ENCODE data around the gene SLC22A12. TPM values are rescaled to one million over a fixed set of nuclear protein-coding genes. Genes with fewer than 3 reads are reported as not detected.

The SLC22A12 gene
- total and polyA plus RNA-seq, 2 of the 8 experiments (the other 6 are each of a cell fraction or from before 2014, with no cell fraction given) = not detected

- Histone ChIP-seq H3K23me2 (ENCODE audit: low read depth, low read length) (no peaks in the 10 kb centered on the region), H3K36me3 (ENCODE audit: control insufficient read depth in 2 of 4, insufficient read depth in 4 of 4, low read length in 3 of 4) (no peaks in the 10 kb centered on the region), H3K23ac (ENCODE audit: insufficient read length) (no peak overlapping the region), H3K79me1 (ENCODE audit: low read depth, low read length) (no peaks in the 10 kb centered on the region), H3K79me2 (ENCODE audit: control insufficient read depth in 1 of 2, insufficient read depth in 2 of 2, low read length in 2 of 2) (no peaks in the 10 kb centered on the region), H3K27ac (ENCODE audit: low read depth, low read length) (no peak overlapping the region), H2AFZ (ENCODE audit: low read length) (0 out of 2 replicates have a peak overlapping the region, but pooled peaks have one; percentile 17), H3K4ac (replicated peaks; ENCODE audit: insufficient read length, low read depth, low read length) (no peak overlapping the region), H3K18ac (ENCODE audit: extremely low read depth, low read length) (peak overlapping the region; percentile 9), H4K5ac (ENCODE audit: insufficient read length, low read depth, low read length) (no peak overlapping the region), H2BK120ac (replicated peaks; ENCODE audit: low read depth, low read length) (no peak overlapping the region), H3K4me2 (ENCODE audit: insufficient read depth in 1 of 2, low read depth in 2 of 2, low read length in 2 of 2) (no peak overlapping the region; a peak in 1 of 4 replicates), H3K9ac (replicated peaks in 1 of 4; ENCODE audit: extremely low read depth in 1 of 4, low read depth in 3 of 4, low read length in 3 of 4) (no peak overlapping the region), H2AK5ac (ENCODE audit: low read depth, low read length) (no peak overlapping the region), H3K56ac (replicated peaks; ENCODE audit: insufficient read length, low read depth, low read length) (no peak overlapping the region), H3K27me3 (replicated peaks in 1 of 4; ENCODE audit: control insufficient read depth in 3 of 4, extremely low read depth in 1 of 4, insufficient read depth in 3 of 4, low read length in 3 of 4) (no peaks in the 10 kb centered on the region), H2BK15ac (ENCODE audit: low read length) (no peak overlapping the region), H3K9me3 (ENCODE audit: insufficient read depth in 2 of 2, low read depth in 1 of 2, low read length in 1 of 2) (no peaks in the 10 kb centered on the region), H2BK20ac (ENCODE audit: low read length) (0 out of 2 replicates have a peak overlapping the region, but pooled peaks have one; percentile 61), H3K14ac (ENCODE audit: insufficient read length) (no peak overlapping the region), H3K4me3 (ENCODE audit: extremely low read depth in 1 of 4, insufficient read depth in 2 of 4, low read depth in 3 of 4, low read length in 4 of 4) (no peak overlapping the region), H2BK5ac (ENCODE audit: low read depth, low read length) (0 out of 2 replicates have a peak overlapping the region, but pooled peaks have one; percentile 63), H4K8ac (ENCODE audit: extremely low read depth, insufficient read depth, low read length) (no peak overlapping the region), H4K20me1 (replicated peaks in 1 of 2; ENCODE audit: control insufficient read depth in 1 of 2, insufficient read depth in 2 of 2, low read length in 2 of 2) (no peaks in the 10 kb centered on the region), H4K91ac (replicated peaks; ENCODE audit: insufficient read length, low read length) (no peak overlapping the region), H3K4me1 (replicated peaks in 1 of 4; ENCODE audit: control insufficient read depth in 3 of 4, insufficient read depth in 4 of 4, low read length in 3 of 4) (peaks cover 0 to 15% (median 5%) of the 10 kb centered on the region in 4 experiments; a peak in 5 of 7 replicates), H2BK12ac (ENCODE audit: low read depth, low read length) (no peak overlapping the region)
- no peak for DNase-seq (ENCODE audit: low read depth in 1 of 2, low spot score in 2 of 2)
- CTCF ChIA-PET (ENCODE audit: partially characterized antibody) = interaction anchor here (0.7 to 4.4 kb wide), 11 partner anchors 11 to 146 kb away, joined by 3 to 19 read pairs (median 3); no protein-coding TSS in a partner anchor
- FAIRE-seq = peak; percentile 76
- TF ChIP-seq SIX5 (IDR thresholded peaks at IDR 0.05; ENCODE audit: low read depth, low read length) = peak; percentile 68
- TF ChIP-seq CHD2 (IDR thresholded peaks at IDR 0.05; ENCODE audit: low read length) = peak; percentile 46; the same call in 1 of the 2 replicates
- TF ChIP-seq JUND (IDR thresholded peaks at IDR 0.05; ENCODE audit: low read length) = no peak
- WGBS, 2 experiments (ENCODE audit: extremely low coverage in 1 of 2, insufficient coverage in 1 of 2, insufficient read length in 1 of 2, insufficient replicate concordance in 2 of 2, low coverage in 1 of 2, low lambda C conversion rate in 2 of 2, missing lambda C conversion rate in 1 of 2) = 84% methylated on average over 5 of the region's 5 CpGs; no CpG with 5 or more reads in 1 of the 2 experiments
- POLR2A ChIA-PET (ENCODE audit: partially characterized antibody) = no interaction called here
These were observed 28.9 kb downstream of the SLC22A12 start for GRCh38 chr11:64619811-64620380.

Data from H1 (cell line).